GM18505 (cell line): ENCODE data around the gene FMNL2.

Experiments used
- ATAC-seq: cut with Tn5 transposase; IDR thresholded peaks from one replicate; pipeline ENCODE4 v1.9.1; 2021; ENCODE audit not compliant: unreplicated experiment
- POLR2A ChIP-seq: IDR thresholded peaks from 4 replicates; pipeline ENCODE4 v1.6.1; 2011; ENCODE audit warnings: borderline replicate concordance; ENCODE audit not compliant: insufficient read depth, insufficient read length; ENCODE audit errors: extremely low read depth

The FMNL2 gene

GRCh38 chr2:152391318-152391717, 56.3 kb downstream of the FMNL2 start:
- ATAC-seq, result no peak

GRCh38 chr2:152393377-152393776, 58.4 kb downstream of the FMNL2 start:
- TF ChIP-seq POLR2A, result no peak
- ATAC-seq, result no peak

More at GRCh38 chr2:152391318-152391717, 56.3 kb downstream of the FMNL2 start:
- no peak for TF ChIP-seq POLR2A

GRCh38 chr2:152394326-152394725, 59.4 kb downstream of the FMNL2 start:
- no peak for ATAC-seq
- no peak for TF ChIP-seq POLR2A

GRCh38 chr2:152395103-152395502, 60.1 kb downstream of the FMNL2 start:
- ATAC-seq, result no peak
- no peak for TF ChIP-seq POLR2A

- ATAC-seq, result no peak
- TF ChIP-seq POLR2A, result no peak
These were observed 60.6 kb downstream of the FMNL2 start for GRCh38 chr2:152395572-152395971.

GRCh38 chr2:152396051-152396511, 61.1 kb downstream of the FMNL2 start:
- no peak for TF ChIP-seq POLR2A
- no peak for ATAC-seq

GRCh38 chr2:152396763-152397162, 61.8 kb downstream of the FMNL2 start:
- no peak for TF ChIP-seq POLR2A
- ATAC-seq, result no peak

GRCh38 chr2:152399003-152399402, 64.0 kb downstream of the FMNL2 start:
- TF ChIP-seq POLR2A, result no peak
- ATAC-seq, result no peak

- ATAC-seq, result no peak
- no peak for TF ChIP-seq POLR2A
These were observed 65.7 kb downstream of the FMNL2 start for GRCh38 chr2:152400607-152401214.

- TF ChIP-seq POLR2A, result no peak
- ATAC-seq, result no peak
These were observed 68.1 kb downstream of the FMNL2 start for GRCh38 chr2:152402780-152403759.

- peak; percentile 16 for ATAC-seq
- TF ChIP-seq POLR2A, result no peak
These were observed 70.5 kb downstream of the FMNL2 start for GRCh38 chr2:152405206-152406118.

- peak; percentile 65 for ATAC-seq
- no peak for TF ChIP-seq POLR2A
These were observed 71.3 kb downstream of the FMNL2 start for GRCh38 chr2:152406119-152406835.
